H1 (cell line): ENCODE results near the gene ZNF24. TPM values are rescaled to one million over a fixed set of nuclear protein-coding genes. Genes with fewer than 3 reads are reported as not detected.

Source experiments
- CBX5 ChIP-seq: fragments of 300-800, 300-1000 bp; sonication (generic); IDR thresholded peaks from 2 replicates; pipeline ENCODE4 v1.7.1; 2016; ENCODE audit warnings: antibody characterized with exemption, low read length, low read depth
- CBX8 ChIP-seq: fragments of 300-800, 300-1000 bp; sonication (generic); IDR thresholded peaks from 2 replicates; pipeline ENCODE4 v1.7.1; 2016; ENCODE audit warnings: low read depth, low read length, borderline replicate concordance
- CTBP2 ChIP-seq: IDR thresholded peaks from 2 replicates; pipeline ENCODE4 v1.7.0; 2011; ENCODE audit warnings: borderline replicate concordance, mild to moderate bottlenecking, moderate library complexity, mixed read lengths, low read length; ENCODE audit not compliant: insufficient read depth, insufficient read length
- E2F6 ChIP-seq: IDR thresholded peaks from 2 replicates; pipeline ENCODE4 v1.6.1; 2012; ENCODE audit warnings: inconsistent platforms
- GTF2F1 ChIP-seq: IDR thresholded peaks from 2 replicates; pipeline ENCODE4 v1.6.1; 2012; ENCODE audit warnings: low read depth, low read length, improper control_type of control experiment, borderline replicate concordance
- HDAC2 ChIP-seq, 2 experiments: fragments of 300-600 bp in 1 of 2; sonication (generic) in 1 of 2; IDR thresholded peaks; 2 replicates each; pipeline ENCODE4 v1.6.1; 2011 to 2012; ENCODE audit warnings: low read depth in 2 of 2, low read length in 2 of 2, mild to moderate bottlenecking in 2 of 2, moderate library complexity in 2 of 2, borderline replicate concordance in 1 of 2, inconsistent platforms in 1 of 2
- KDM1A ChIP-seq: fragments of 200-600, 300-600 bp; sonication (generic); IDR thresholded peaks from 2 replicates; pipeline ENCODE4 v1.7.1; 2016; ENCODE audit warnings: mild to moderate bottlenecking, low read length, borderline replicate concordance
- NANOG ChIP-seq: IDR thresholded peaks from 2 replicates; pipeline ENCODE4 v1.6.1; 2011; ENCODE audit warnings: low read length, low read depth, mild to moderate bottlenecking, inconsistent platforms; ENCODE audit not compliant: insufficient read depth, poor library complexity, severe bottlenecking
- NRF1 ChIP-seq: IDR thresholded peaks from 2 replicates; pipeline ENCODE4 v1.6.1; 2011; ENCODE audit warnings: mild to moderate bottlenecking, low read depth, low read length, improper control_type of control experiment
- PHF8 ChIP-seq: fragments of 200-600 bp; sonication (generic); conservative IDR thresholded peaks from 2 replicates; pipeline ENCODE4 v1.7.1; 2012; ENCODE audit warnings: low read depth, mild to moderate bottlenecking, inconsistent platforms, low read length, moderate library complexity
- RBBP5 ChIP-seq: IDR thresholded peaks from 2 replicates; pipeline ENCODE4 v1.7.1; 2012; ENCODE audit warnings: low read depth, mild to moderate bottlenecking, inconsistent platforms, low read length, moderate library complexity, borderline replicate concordance
- RFX5 ChIP-seq: IDR thresholded peaks from 2 replicates; pipeline ENCODE4 v1.6.1; 2011; ENCODE audit warnings: low read depth, low read length, improper control_type of control experiment, borderline replicate concordance
- RNF2 ChIP-seq: fragments of 200-900, 300-1000 bp; sonication (generic); IDR thresholded peaks from 2 replicates; pipeline ENCODE4 v1.7.1; 2016; ENCODE audit warnings: borderline replicate concordance, low read depth, mild to moderate bottlenecking, antibody characterized with exemption, low read length; ENCODE audit not compliant: poor library complexity, severe bottlenecking; ENCODE audit errors: missing control alignments
- SIRT6 ChIP-seq: IDR thresholded peaks from one replicate; pipeline ENCODE4 v1.7.1; 2012; ENCODE audit warnings: low read length, inconsistent platforms
- SP2 ChIP-seq: IDR thresholded peaks from 2 replicates; pipeline ENCODE4 v1.6.1; 2012; ENCODE audit warnings: mild to moderate bottlenecking, low read length, inconsistent platforms
- SP4 ChIP-seq: IDR thresholded peaks from 2 replicates; pipeline ENCODE4 v1.6.1; 2012; ENCODE audit warnings: low read length, inconsistent platforms
- SRF ChIP-seq: IDR thresholded peaks from 2 replicates; pipeline ENCODE4 v1.6.1; 2011; ENCODE audit warnings: mild to moderate bottlenecking, low read depth, low read length, moderate library complexity
- TEAD4 ChIP-seq: IDR thresholded peaks from 2 replicates; pipeline ENCODE4 v1.6.1; 2012; ENCODE audit warnings: low read depth, low read length, inconsistent platforms, mixed read lengths
- USF2 ChIP-seq: IDR thresholded peaks from 2 replicates; pipeline ENCODE4 v1.6.1; 2011; ENCODE audit warnings: low read length, improper control_type of control experiment
- polyA plus RNA-seq, 7 experiments: library from polyadenylated mRNA; depleted of rRNA in 3 of 7; stranded (reverse) in 5 of 7; unstranded in 2 of 7; fragments of >200 nt in 5 of 7; fragments of 200-250 nt in 2 of 7; gene quantifications; 1 replicate in 5 of 7; 2 replicates in 1 of 7; 4 replicates in 1 of 7; pipeline versions ENCODE4 v1.2.1 to v1.2.3, GENCODE V29; 2011 to 2013; ENCODE audit warnings: missing spikeins in 2 of 7, mixed read lengths in 2 of 7
- total RNA-seq: library from RNA; stranded (reverse); fragmentation: NEBNext Ultra II Directional; extraction: Animal tissue kit (Norgen Biotek cat#: 25700); gene quantifications from 2 replicates; pipeline ENCODE4 v1.2.1, GENCODE V29; 2021
- TF ChIP-seq, protein P1 (sequence below): IDR thresholded peaks from 2 replicates; pipeline ENCODE4 v1.6.1; 2011; ENCODE audit warnings: low read depth, mild to moderate bottlenecking, low read length; ENCODE audit not compliant: insufficient read depth

The ZNF24 gene
- total and polyA plus RNA-seq, 2 of the 8 experiments (the other 6 are each of a cell fraction or from before 2014, with no cell fraction given): 12.5 to 56.9 TPM

DNA sequence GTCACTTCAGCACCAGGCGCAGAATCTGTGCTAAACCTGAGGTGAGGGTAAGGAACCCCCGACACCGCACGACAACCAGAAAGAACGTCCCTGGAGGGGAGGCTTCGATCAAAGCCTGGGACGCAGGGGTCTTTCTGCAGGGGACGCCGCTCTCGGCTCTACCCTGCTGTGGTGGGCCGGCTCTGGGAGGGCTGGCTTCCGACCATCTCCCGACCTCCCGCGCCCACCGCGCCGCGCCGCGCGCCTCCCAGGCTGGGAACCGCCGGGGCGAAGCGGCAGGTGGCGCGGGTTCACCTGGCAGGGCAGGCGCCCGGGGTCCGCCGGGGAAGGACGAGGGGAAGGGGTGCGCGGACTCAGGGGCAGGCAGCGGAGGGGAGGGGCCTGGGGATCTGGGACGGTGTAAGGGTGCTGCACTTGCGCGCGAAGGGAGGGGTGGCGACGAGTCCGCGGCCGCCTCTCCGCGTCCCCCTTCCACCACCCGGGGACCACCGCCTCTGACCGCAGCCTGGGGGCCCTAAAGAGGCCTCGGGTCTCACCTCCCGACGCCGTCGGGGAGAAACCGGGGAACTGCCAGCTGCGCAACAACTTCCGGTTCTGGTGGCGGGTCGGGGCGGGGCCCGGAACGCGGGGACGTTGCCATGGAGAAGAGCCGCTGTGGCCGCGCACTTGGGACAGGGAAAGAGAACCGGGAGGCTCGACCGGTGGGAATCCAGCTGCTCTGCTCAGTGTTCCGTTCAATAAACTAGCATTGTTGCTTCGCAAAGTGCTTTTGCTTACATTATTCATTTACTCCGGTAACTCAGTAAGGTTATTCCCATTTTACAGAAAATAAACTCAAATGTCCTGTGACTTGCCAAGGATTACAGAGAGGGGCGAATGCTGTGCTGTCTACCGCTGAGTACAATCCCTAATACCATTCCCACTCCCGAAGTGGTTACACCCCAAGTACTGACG is 32.8 kb upstream of the ZNF24 start, which contains the start of gene ZNF396 (continued):
- no peak for TF ChIP-seq USF2
- TF ChIP-seq CBX8: no peak
- TF ChIP-seq GTF2F1: no peak
- no peak for TF ChIP-seq SRF
- no peak for TF ChIP-seq NANOG
- TF ChIP-seq E2F6: peak; percentile 17
- no peak for TF ChIP-seq SP2
- TF ChIP-seq KDM1A: no peak
- TF ChIP-seq PHF8: peak; percentile 50; the same call in 1 of the 2 replicates
- TF ChIP-seq CTBP2: no peak
- peak; percentile 99 for TF ChIP-seq RBBP5
- TF ChIP-seq TEAD4: 0 out of 2 replicates have a peak, but pooled peaks have one; percentile 17
- TF ChIP-seq, protein P1, sequence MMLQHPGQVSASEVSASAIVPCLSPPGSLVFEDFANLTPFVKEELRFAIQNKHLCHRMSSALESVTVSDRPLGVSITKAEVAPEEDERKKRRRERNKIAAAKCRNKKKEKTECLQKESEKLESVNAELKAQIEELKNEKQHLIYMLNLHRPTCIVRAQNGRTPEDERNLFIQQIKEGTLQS: no peak
- TF ChIP-seq SIRT6: no peak
- TF ChIP-seq HDAC2 (IDR thresholded peaks at IDR 0.05; ENCODE audit: borderline replicate concordance in 1 of 2, low read depth in 2 of 2, low read length in 2 of 2): no peak; a peak in 1 of 4 replicates
- TF ChIP-seq RFX5: no peak
- no peak for TF ChIP-seq SP4
- TF ChIP-seq NRF1: no peak
- no peak for TF ChIP-seq RNF2
- TF ChIP-seq CBX5: no peak
